IPS-NIHi7 (cell line): ENCODE results near the gene SC5D.

Source experiments
- DNase-seq: peaks from one replicate; pipeline ENCODE4 v3.0.0; 2012; ENCODE audit warnings: mixed read lengths; ENCODE audit errors: extremely low spot score

Gene SC5D

GRCh38 chr11:121291896-121292494, 576 bp upstream of the SC5D start:
- no peak for DNase-seq

GRCh38 chr11:121293288-121293594, 670 bp downstream of the SC5D start:
- DNase-seq: no peak

GRCh38 chr11:121295246-121296029, 2.9 kb downstream of the SC5D start:
- DNase-seq: no peak

GRCh38 chr11:121297872-121298271, 5.3 kb downstream of the SC5D start:
- no peak for DNase-seq

GRCh38 chr11:121298774-121299173, 6.2 kb downstream of the SC5D start:
- DNase-seq: no peak

- DNase-seq: no peak
These were observed 6.8 kb downstream of the SC5D start for GRCh38 chr11:121299417-121299816.

GRCh38 chr11:121300313-121300971, 7.9 kb downstream of the SC5D start:
- no peak for DNase-seq

GRCh38 chr11:121300972-121301699, 8.6 kb downstream of the SC5D start:
- no peak for DNase-seq

GRCh38 chr11:121304759-121305158, 12.2 kb downstream of the SC5D start:
- no peak for DNase-seq

- DNase-seq: no peak
These were observed 16.2 kb downstream of the SC5D start for GRCh38 chr11:121308816-121309215.

GRCh38 chr11:121309688-121310087, 17.1 kb downstream of the SC5D start:
- no peak for DNase-seq

- DNase-seq: no peak
These were observed 18.3 kb downstream of the SC5D start for GRCh38 chr11:121310908-121311307.

- no peak for DNase-seq
These were observed 18.8 kb downstream of the SC5D start for GRCh38 chr11:121311373-121311772.

GRCh38 chr11:121312483-121312882, 19.9 kb downstream of the SC5D start:
- DNase-seq: no peak

- peak; percentile 49 for DNase-seq
These were observed 26.6 kb downstream of the SC5D start for GRCh38 chr11:121318848-121319834.

GRCh38 chr11:121321614-121322243, 29.2 kb downstream of the SC5D start:
- peak; percentile 75 for DNase-seq

- peak; percentile 30 for DNase-seq
These were observed 30.6 kb downstream of the SC5D start for GRCh38 chr11:121323046-121323607.

- DNase-seq: no peak
These were observed 33.7 kb downstream of the SC5D start for GRCh38 chr11:121326230-121326629.

GRCh38 chr11:121327553-121327952, 35.0 kb downstream of the SC5D start:
- no peak for DNase-seq
